GM12801 (cell line): ENCODE data around the gene BCL7C.

Experiments
- CTCF ChIP-seq: IDR thresholded peaks from one replicate; pipeline ENCODE4 v1.5.1; 2011; ENCODE audit warnings: control low read depth; ENCODE audit not compliant: insufficient read length; ENCODE audit errors: extremely low read depth

BCL7C gene

DNA sequence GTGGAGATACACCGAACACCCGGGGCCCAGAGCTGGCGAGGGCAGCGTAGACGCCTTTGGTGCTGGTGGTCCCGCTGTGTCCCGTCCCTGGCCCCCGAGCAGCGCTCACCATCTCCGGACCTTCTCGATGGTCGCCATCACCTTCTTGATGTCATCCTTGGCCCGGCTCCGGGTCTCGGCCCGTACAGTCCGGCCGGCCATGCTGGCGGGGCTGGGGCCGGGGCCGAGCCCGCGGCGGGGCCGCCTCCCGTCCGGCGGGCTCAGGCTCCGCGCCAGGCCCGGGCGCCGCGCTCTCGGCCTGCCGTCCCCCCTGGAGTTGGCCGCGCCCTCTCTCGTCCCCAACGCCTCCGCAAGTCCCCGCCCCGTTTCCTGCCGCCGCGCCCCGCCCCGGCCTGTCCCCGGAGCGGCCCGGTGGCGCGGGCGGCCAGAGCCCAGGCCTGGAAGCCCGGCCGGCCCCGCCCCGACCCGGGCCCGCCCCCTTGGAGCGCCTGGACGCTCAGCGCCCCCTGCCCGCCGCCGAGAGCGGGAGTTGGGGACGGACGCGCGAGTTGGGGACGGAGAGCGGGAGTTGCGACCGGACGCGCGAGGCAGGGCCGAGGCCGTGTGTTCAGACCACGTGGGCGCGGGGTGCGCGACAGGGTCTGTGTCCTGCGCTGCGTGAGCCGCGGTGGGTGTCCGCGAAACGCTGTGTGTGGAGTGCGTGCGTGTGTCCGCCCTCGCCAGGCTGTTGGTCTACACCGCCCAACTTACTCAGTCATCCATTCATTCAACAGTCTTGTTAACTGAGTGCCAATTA lies at the start of gene BCL7C:
Gene BCL7C (minus strand): TSS at position 334 of the 796 bp plus-strand sequence. CDS start 133 bp downstream, at position 201.
- no peak for TF ChIP-seq CTCF

- no peak for TF ChIP-seq CTCF
Measured at GRCh38 chr16:30942426-30942806, 48.5 kb upstream of the BCL7C start.

GRCh38 chr16:30941600-30942425 lies 47.9 kb upstream of the BCL7C start:
- no peak for TF ChIP-seq CTCF

GRCh38 chr16:30937692-30938091 lies 43.8 kb upstream of the BCL7C start:
- no peak for TF ChIP-seq CTCF

- no peak for TF ChIP-seq CTCF
Measured at GRCh38 chr16:30934827-30935557, 41.1 kb upstream of the BCL7C start.

- no peak for TF ChIP-seq CTCF
Measured at GRCh38 chr16:30931068-30931650, 37.3 kb upstream of the BCL7C start.
